ENCODE measurements around the gene SLC52A3. TPM values are rescaled to one million over a fixed set of nuclear protein-coding genes. Genes with fewer than 3 reads are reported as not detected.

SLC52A3 gene
- total and polyA plus RNA-seq, 2 of the 13 experiments (the other 11 are each of a cell fraction or from before 2014, with no cell fraction given), result 0.03 TPM; not detected in 1

DNA sequence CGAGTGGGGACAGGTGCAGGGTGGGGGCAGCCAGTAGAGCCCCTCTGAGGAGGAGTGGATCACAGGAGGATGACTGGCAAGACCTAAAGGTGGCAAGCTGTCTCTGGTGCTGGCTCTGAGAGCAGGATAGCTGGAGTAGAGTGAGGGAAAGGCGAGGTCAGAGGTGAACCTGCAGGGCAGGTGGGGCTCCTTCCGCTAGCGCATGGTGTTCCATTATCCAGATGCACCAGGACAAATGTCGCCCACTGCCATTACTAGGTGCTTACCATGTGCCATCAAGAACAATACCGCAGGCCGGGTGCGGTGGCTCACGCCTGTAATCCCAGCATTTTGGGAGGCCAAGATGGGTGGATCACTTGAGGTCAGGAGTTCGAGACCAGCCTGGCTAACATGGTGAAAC, 46.9 kb upstream of the SLC52A3 start:
- ChIA-PET CTCF (ENCODE audit: low intra/inter-chr PET ratio, low total read pairs) (interaction anchor here (1.2 to 10.9 kb wide), 4 partner anchors 126 to 397 kb away, joined by 3 to 185 read pairs (median 4); no protein-coding TSS in a partner anchor), POLR2A (interaction anchor here (1.1 kb wide), 1 partner anchor 144 kb away, joined by 4 read pairs; no protein-coding TSS in a partner anchor)
- no peak for FAIRE-seq
- 33% methylated on average over 9 of the region's 10 CpGs for WGBS (ENCODE audit: low lambda C conversion rate)
- DNase-seq (ENCODE audit: low spot score), result no peak
- H3K79me2 ChIP-seq (ENCODE audit: insufficient read depth, low read length), result no peaks in the 10 kb centered on the region
- H3K9ac ChIP-seq (ENCODE audit: insufficient read depth, low read depth, low read length), result no peak overlapping the region
- H3K4me1 ChIP-seq (ENCODE audit: insufficient read depth, low read length), result no peaks in the 10 kb centered on the region
- H3K4me2 ChIP-seq (ENCODE audit: low read depth, low read length), result no peak overlapping the region
- in situ Hi-C loops (cut with HindIII; ENCODE audit: extremely low pct_ligation_motif_present, low pct_unique_long_range_greater_than_20kb) (loop anchor here (5.0 to 10.0 kb wide), 3 partner anchors 142 to 370 kb away; partner anchors contain the start of gene TMEM74B), intact Hi-C loops (cut with micrococcal nuclease; ENCODE audit: unreplicated experiment) (loop anchor here (5.0 to 10.0 kb wide), 2 partner anchors 292 to 370 kb away; partner anchors contain the start of gene TMEM74B)
- no peaks in the 10 kb centered on the region for H3K36me3 ChIP-seq (replicated peaks in 1 of 2; ENCODE audit: control insufficient read depth in 1 of 2, insufficient read depth in 2 of 2, low read length in 2 of 2)
- H3K27ac ChIP-seq (ENCODE audit: extremely low read length, insufficient read depth, low read length), result no peak overlapping the region
- no TSS peak for BruUV-seq (replicated peaks)
- TF ChIP-seq ZNF260 (CRISPR knock-in tag; IDR thresholded peaks at IDR 0.05; ENCODE audit: borderline replicate concordance, low read depth) (no peak), TCF12 (IDR thresholded peaks at IDR 0.05) (no peak), TCF12 (CRISPR knock-in tag; IDR thresholded peaks at IDR 0.05) (no peak), WIZ (CRISPR knock-in tag; IDR thresholded peaks at IDR 0.05) (no peak), RCOR2 (CRISPR knock-in tag; IDR thresholded peaks at IDR 0.05) (no peak)
- TF ChIP-seq, protein P1, sequence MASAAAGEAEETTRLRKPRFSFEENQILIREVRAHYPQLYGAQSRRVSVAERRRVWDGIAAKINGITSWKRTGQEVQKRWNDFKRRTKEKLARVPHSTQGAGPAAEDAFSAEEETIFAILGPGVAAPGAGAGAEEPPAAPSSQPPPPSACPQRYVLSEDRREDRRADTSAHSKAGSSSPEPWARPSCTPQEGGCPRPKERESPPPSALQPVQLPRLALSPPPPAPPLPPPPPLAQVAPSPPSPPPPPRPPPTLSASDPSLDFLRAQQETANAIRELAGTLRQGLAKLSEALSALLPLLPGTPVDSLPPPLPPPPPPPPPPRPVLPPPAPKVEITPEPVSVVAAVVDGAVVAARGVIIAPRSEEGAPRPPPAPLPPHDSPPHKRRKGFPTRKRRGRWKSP (CRISPR knock-in tag; IDR thresholded peaks at IDR 0.05), result no peak
- TF ChIP-seq, protein P2, sequence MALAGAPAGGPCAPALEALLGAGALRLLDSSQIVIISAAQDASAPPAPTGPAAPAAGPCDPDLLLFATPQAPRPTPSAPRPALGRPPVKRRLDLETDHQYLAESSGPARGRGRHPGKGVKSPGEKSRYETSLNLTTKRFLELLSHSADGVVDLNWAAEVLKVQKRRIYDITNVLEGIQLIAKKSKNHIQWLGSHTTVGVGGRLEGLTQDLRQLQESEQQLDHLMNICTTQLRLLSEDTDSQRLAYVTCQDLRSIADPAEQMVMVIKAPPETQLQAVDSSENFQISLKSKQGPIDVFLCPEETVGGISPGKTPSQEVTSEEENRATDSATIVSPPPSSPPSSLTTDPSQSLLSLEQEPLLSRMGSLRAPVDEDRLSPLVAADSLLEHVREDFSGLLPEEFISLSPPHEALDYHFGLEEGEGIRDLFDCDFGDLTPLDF (CRISPR knock-in tag; IDR thresholded peaks at IDR 0.05), result no peak
- ATAC-seq, result no peak
- no peaks in the 10 kb centered on the region for H3K9me3 ChIP-seq (ENCODE audit: low read length)
- H3K4me3 ChIP-seq (replicated peaks in 1 of 3; ENCODE audit: insufficient read depth in 1 of 3, low read depth in 2 of 3, low read length in 3 of 3), result no peak overlapping the region
- H3K27me3 ChIP-seq (ENCODE audit: control insufficient read depth in 1 of 2, insufficient read depth in 2 of 2, low read length in 2 of 2), result no peaks in the 10 kb centered on the region
- H4K20me1 ChIP-seq (ENCODE audit: insufficient read depth, low read length), result peaks cover 3% of the 10 kb centered on the region; the same call in 1 of the 2 replicates
- no peak overlapping the region for H2AFZ ChIP-seq (ENCODE audit: low read length)
